Measurements from ENCODE around the gene ZNF506.
"Not testable (repeated sequence)": the region's sequence is repeated elsewhere in the genome, so short reads cannot be mapped to it uniquely, and the experiment has no call there.

The ZNF506 gene

GRCh38 chr19:19747357-19748220, 74.0 kb downstream of the ZNF506 start:
- FAIRE-seq: no peak

GRCh38 chr19:19746286-19747213, 75.0 kb downstream of the ZNF506 start:
- no peak for FAIRE-seq

More at GRCh38 chr19:19747357-19748220, 74.0 kb downstream of the ZNF506 start:
- no peak for DNase-seq (ENCODE audit: extremely low spot score, insufficient read length, low read depth)

GRCh38 chr19:19745496-19746285, 75.9 kb downstream of the ZNF506 start:
- FAIRE-seq: no peak

More at GRCh38 chr19:19746286-19747213, 75.0 kb downstream of the ZNF506 start:
- no peak for DNase-seq (ENCODE audit: extremely low spot score, insufficient read length, low read depth)

GRCh38 chr19:19744641-19745040, 76.9 kb downstream of the ZNF506 start:
- DNase-seq (ENCODE audit: extremely low spot score, insufficient read length, low read depth): no peak
- no peak for FAIRE-seq

More at GRCh38 chr19:19745496-19746285, 75.9 kb downstream of the ZNF506 start:
- DNase-seq (ENCODE audit: extremely low spot score, insufficient read length, low read depth): no peak

GRCh38 chr19:19743921-19744320, 77.6 kb downstream of the ZNF506 start:
- not testable (repeated sequence) for FAIRE-seq; DNase-seq (ENCODE audit: extremely low spot score, insufficient read length, low read depth)

GRCh38 chr19:19743176-19743575, 78.4 kb downstream of the ZNF506 start:
- FAIRE-seq (no peak), DNase-seq (ENCODE audit: extremely low spot score, insufficient read length, low read depth) (no peak)

- FAIRE-seq (no peak), DNase-seq (ENCODE audit: extremely low spot score, insufficient read length, low read depth) (no peak)
Measured at GRCh38 chr19:19742773-19743172, 78.8 kb downstream of the ZNF506 start.
